HCT116 (cell line): ENCODE results near the gene ANOS1.
"Not testable (repeated sequence)": the region's sequence is repeated elsewhere in the genome, so short reads cannot be mapped to it uniquely, and the experiment has no call there.

Experiments used
- EZH2 ChIP-seq: fragments of 200-600 bp; sonication (generic); IDR thresholded peaks from 2 replicates; pipeline ENCODE4 v1.6.1; 2017; ENCODE audit warnings: antibody characterized with exemption, mixed run types
- POLR2A ChIP-seq: IDR thresholded peaks from 2 replicates; pipeline ENCODE4 v1.7.0; 2011; ENCODE audit warnings: borderline replicate concordance; ENCODE audit not compliant: insufficient read depth, insufficient read length; ENCODE audit errors: extremely low read depth
- POLR2AphosphoS5 ChIP-seq: IDR thresholded peaks from 2 replicates; pipeline ENCODE4 v1.6.1; 2011; ENCODE audit warnings: mild to moderate bottlenecking, low read depth, low read length, moderate library complexity
- YY1 ChIP-seq: IDR thresholded peaks from 2 replicates; pipeline ENCODE4 v1.6.1; 2011; ENCODE audit warnings: low read length, low read depth, moderate library complexity, mild to moderate bottlenecking; ENCODE audit not compliant: insufficient replicate concordance; ENCODE audit errors: extremely low read depth
- TF ChIP-seq, protein P1 (sequence below), 3 experiments: fragments of 200-600 bp in 1 of 3; sonication (generic) in 1 of 3; IDR thresholded peaks in 2 of 3; conservative IDR thresholded peaks in 1 of 3; 2 replicates each; pipeline ENCODE4 v1.5.1; 2012 to 2017; ENCODE audit warnings: low read depth in 2 of 3, low read length in 2 of 3, antibody characterized with exemption in 1 of 3, borderline replicate concordance in 1 of 3, control low read depth in 1 of 3, mild to moderate bottlenecking in 1 of 3, mixed read lengths in 1 of 3, mixed run types in 1 of 3, moderate library complexity in 1 of 3; ENCODE audit not compliant: insufficient read depth in 1 of 3

DNA sequence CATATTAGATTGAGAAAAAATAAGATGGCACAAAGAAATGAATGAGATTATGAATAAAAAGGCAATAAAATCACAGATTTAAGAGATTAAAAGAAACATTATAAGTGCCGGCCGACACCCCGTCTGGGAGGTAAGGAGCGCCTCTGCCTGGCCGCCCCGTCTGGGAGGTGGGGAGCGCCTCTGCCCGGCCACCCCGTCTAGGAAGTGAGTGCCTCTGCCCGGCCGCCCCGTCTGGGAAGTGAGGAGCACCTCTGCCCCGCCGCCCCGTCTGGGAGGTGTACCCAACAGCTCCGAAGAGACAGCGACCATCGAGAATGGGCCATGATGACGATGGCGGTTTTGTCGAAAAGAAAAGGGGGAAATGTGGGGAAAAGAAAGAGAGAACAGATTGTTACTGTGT, 229.8 kb downstream of the ANOS1 start:
- TF ChIP-seq, protein P1, sequence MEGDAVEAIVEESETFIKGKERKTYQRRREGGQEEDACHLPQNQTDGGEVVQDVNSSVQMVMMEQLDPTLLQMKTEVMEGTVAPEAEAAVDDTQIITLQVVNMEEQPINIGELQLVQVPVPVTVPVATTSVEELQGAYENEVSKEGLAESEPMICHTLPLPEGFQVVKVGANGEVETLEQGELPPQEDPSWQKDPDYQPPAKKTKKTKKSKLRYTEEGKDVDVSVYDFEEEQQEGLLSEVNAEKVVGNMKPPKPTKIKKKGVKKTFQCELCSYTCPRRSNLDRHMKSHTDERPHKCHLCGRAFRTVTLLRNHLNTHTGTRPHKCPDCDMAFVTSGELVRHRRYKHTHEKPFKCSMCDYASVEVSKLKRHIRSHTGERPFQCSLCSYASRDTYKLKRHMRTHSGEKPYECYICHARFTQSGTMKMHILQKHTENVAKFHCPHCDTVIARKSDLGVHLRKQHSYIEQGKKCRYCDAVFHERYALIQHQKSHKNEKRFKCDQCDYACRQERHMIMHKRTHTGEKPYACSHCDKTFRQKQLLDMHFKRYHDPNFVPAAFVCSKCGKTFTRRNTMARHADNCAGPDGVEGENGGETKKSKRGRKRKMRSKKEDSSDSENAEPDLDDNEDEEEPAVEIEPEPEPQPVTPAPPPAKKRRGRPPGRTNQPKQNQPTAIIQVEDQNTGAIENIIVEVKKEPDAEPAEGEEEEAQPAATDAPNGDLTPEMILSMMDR (IDR thresholded peaks at IDR 0.05 in 2 of 3, conservative IDR thresholded peaks at IDR 0.05 in 1 of 3; ENCODE audit: borderline replicate concordance in 1 of 3, insufficient read depth in 1 of 3, low read depth in 2 of 3, low read length in 2 of 3): not testable (repeated sequence)
- not testable (repeated sequence) for TF ChIP-seq POLR2AphosphoS5, YY1, EZH2, POLR2A
